Peyer's patch (tissue), 4 donors: ENCODE measurements around the gene CCDC187. TPM values are rescaled to one million over a fixed set of nuclear protein-coding genes. Genes with fewer than 3 reads are reported as not detected.

Experiments
- DNase-seq, 3 donors: peaks; one replicate each; pipeline ENCODE4 v3.0.0-alpha.2; 2017 to 2019
- H3K27ac ChIP-seq, 4 donors: fragments of 200-600 bp; sonication (generic); one replicate each; pipeline ENCODE4 v1.5.1; 2016 to 2019
- H3K27me3 ChIP-seq, 2 donors: fragments of 200-600 bp; sonication (generic); one replicate each; pipeline ENCODE4 v1.5.1; 2019
- H3K36me3 ChIP-seq, 3 donors: fragments of 200-600 bp; sonication (generic); one replicate each; pipeline ENCODE4 v1.5.1; 2016 to 2019
- H3K4me1 ChIP-seq, 4 donors: fragments of 200-600 bp; sonication (generic); one replicate each; pipeline ENCODE4 v1.5.1; 2016 to 2019
- H3K4me3 ChIP-seq, 4 donors: fragments of 200-600 bp; sonication (generic); 1 replicate in 3 of 4; 2 replicates in 1 of 4; pipeline ENCODE4 v1.5.1; 2016 to 2019; ENCODE audit warnings: mild to moderate bottlenecking in 1 of 4
- H3K9me3 ChIP-seq, 4 donors: fragments of 200-600 bp; sonication (generic); one replicate each; pipeline ENCODE4 v1.5.1; 2016 to 2019; ENCODE audit warnings: mild to moderate bottlenecking in 1 of 4
- CTCF ChIP-seq, 6 experiments: fragments of 450-650 bp in 4 of 6; fragments of 200-600 bp in 2 of 6; sonication (generic) in 1 of 6; IDR thresholded peaks; one replicate each; pipeline ENCODE4 v1.5.1; 2017 to 2019; ENCODE audit warnings: antibody characterized with exemption in 6 of 6, mild to moderate bottlenecking in 3 of 6, moderate library complexity in 1 of 6
- POLR2A ChIP-seq, 2 donors: fragments of 450-650 bp; IDR thresholded peaks; one replicate each; pipeline ENCODE4 v1.5.1; 2017; ENCODE audit warnings: antibody characterized with exemption in 2 of 2, mild to moderate bottlenecking in 2 of 2, moderate library complexity in 2 of 2
- total RNA-seq, 4 donors: library from RNA; depleted of rRNA; stranded (reverse); fragments of >200 nt; gene quantifications; one replicate each; pipeline ENCODE4 v1.1.0, GENCODE V29; 2016

Gene CCDC187
- total RNA-seq, 4 donors from 2014 or later: 0.35 to 1.0 (median 0.67) TPM; not detected in 1

GRCh38 chr9:136265561-136266355 is 38.1 kb downstream of the CCDC187 start:
- no peak for TF ChIP-seq POLR2A (IDR thresholded peaks at IDR 0.05)
- TF ChIP-seq CTCF (IDR thresholded peaks at IDR 0.05): no peak
- DNase-seq: no peak
- Histone ChIP-seq H3K27ac (no peak overlapping the region), H3K27me3 (no peaks in the 10 kb centered on the region), H3K9me3 (no peaks in the 10 kb centered on the region), H3K4me3 (no peak overlapping the region), H3K4me1 (peaks cover 0 to 8% (median 3%) of the 10 kb centered on the region in 4 donors), H3K36me3 (no peaks in the 10 kb centered on the region)

- H3K27ac ChIP-seq: no peak overlapping the region
- H3K36me3 ChIP-seq: no peaks in the 10 kb centered on the region
- H3K4me1 ChIP-seq: peaks cover 0 to 8% (median 3%) of the 10 kb centered on the region in 4 donors
- no peaks in the 10 kb centered on the region for H3K27me3 ChIP-seq
- no peak for DNase-seq
- no peaks in the 10 kb centered on the region for H3K9me3 ChIP-seq
- no peak for TF ChIP-seq POLR2A (IDR thresholded peaks at IDR 0.05)
- no peak for TF ChIP-seq CTCF (IDR thresholded peaks at IDR 0.05)
- no peak overlapping the region for H3K4me3 ChIP-seq
Observed at GRCh38 chr9:136264441-136265405, 39.2 kb downstream of the CCDC187 start.

GRCh38 chr9:136264031-136264430 is 39.9 kb downstream of the CCDC187 start:
- DNase-seq: no peak
- H3K4me1 ChIP-seq: peaks cover 0 to 8% (median 3%) of the 10 kb centered on the region in 4 donors
- H3K4me3 ChIP-seq: no peak overlapping the region
- TF ChIP-seq POLR2A (IDR thresholded peaks at IDR 0.05): no peak
- no peak for TF ChIP-seq CTCF (IDR thresholded peaks at IDR 0.05)
- H3K27me3 ChIP-seq: no peaks in the 10 kb centered on the region
- no peak overlapping the region for H3K27ac ChIP-seq
- no peaks in the 10 kb centered on the region for H3K9me3 ChIP-seq
- H3K36me3 ChIP-seq: no peaks in the 10 kb centered on the region

GRCh38 chr9:136262671-136263178 is 41.2 kb downstream of the CCDC187 start:
- Histone ChIP-seq H3K9me3 (no peaks in the 10 kb centered on the region), H3K27me3 (no peaks in the 10 kb centered on the region), H3K4me1 (peaks cover 0 to 6% (median 2%) of the 10 kb centered on the region in 4 donors), H3K36me3 (no peaks in the 10 kb centered on the region), H3K27ac (no peak overlapping the region), H3K4me3 (no peak overlapping the region)
- DNase-seq: no peak
- TF ChIP-seq POLR2A (IDR thresholded peaks at IDR 0.05) (no peak), CTCF (IDR thresholded peaks at IDR 0.05) (no peak)

- H3K4me3 ChIP-seq: no peak overlapping the region
- no peaks in the 10 kb centered on the region for H3K27me3 ChIP-seq
- H3K27ac ChIP-seq: no peak overlapping the region
- H3K9me3 ChIP-seq: no peaks in the 10 kb centered on the region
- H3K4me1 ChIP-seq: no peaks in the 10 kb centered on the region
- TF ChIP-seq POLR2A (IDR thresholded peaks at IDR 0.05) (no peak), CTCF (IDR thresholded peaks at IDR 0.05) (no peak)
- no peaks in the 10 kb centered on the region for H3K36me3 ChIP-seq
- DNase-seq: no peak
Observed at GRCh38 chr9:136261686-136262430, 42.0 kb downstream of the CCDC187 start.
